Stimulated activated memory B cell treated with anti-CD40 and anti-IgM and Interleukin-4, amounts not matched to agents 10 μg/mL and 1 μg/mL and 100 μg/mL, for 72 hours (primary cell): ENCODE results near the gene NEURL1.
"Not testable (repeated sequence)": the region's sequence is repeated elsewhere in the genome, so short reads cannot be mapped to it uniquely, and the experiment has no call there.

Source experiments
- ATAC-seq: fragments of 150-1000 bp; cut with Tn5 transposase; 2 replicates; pipeline ENCODE4 v1.10.0; 2021
- H3K27ac Mint-ChIP-seq: one replicate; pipeline ENCODE4 v1.8.0; 2022; ENCODE audit warnings: mild to moderate bottlenecking, mixed read lengths
- H3K27me3 Mint-ChIP-seq: one replicate; pipeline ENCODE4 v1.8.0; 2022; ENCODE audit warnings: mixed read lengths
- H3K36me3 Mint-ChIP-seq: one replicate; pipeline ENCODE4 v1.8.0; 2022; ENCODE audit warnings: mixed read lengths
- H3K4me1 Mint-ChIP-seq: one replicate; pipeline ENCODE4 v1.8.0; 2022; ENCODE audit warnings: mixed read lengths
- H3K4me3 Mint-ChIP-seq: one replicate; pipeline ENCODE4 v1.8.0; 2022; ENCODE audit warnings: mild to moderate bottlenecking, moderate library complexity, mixed read lengths
- H3K9me3 Mint-ChIP-seq: one replicate; pipeline ENCODE4 v1.8.0; 2022; ENCODE audit warnings: mixed read lengths

The NEURL1 gene

GRCh38 chr10:103597003-103597402 lies 103.5 kb downstream of the NEURL1 start:
- H3K9me3 Mint-ChIP-seq, result no peaks in the 10 kb centered on the region
- no peak for ATAC-seq
- no peak overlapping the region for H3K27ac Mint-ChIP-seq
- H3K27me3 Mint-ChIP-seq, result no peaks in the 10 kb centered on the region
- no peak overlapping the region for H3K4me3 Mint-ChIP-seq
- H3K4me1 Mint-ChIP-seq, result no peaks in the 10 kb centered on the region
- H3K36me3 Mint-ChIP-seq, result peaks cover 13% of the 10 kb centered on the region

- H3K4me3 Mint-ChIP-seq, result no peak overlapping the region
- no peak for ATAC-seq
These were observed 105.2 kb downstream of the NEURL1 start for GRCh38 chr10:103598654-103599115.

GRCh38 chr10:103599211-103599610 lies 105.7 kb downstream of the NEURL1 start:
- H3K9me3 Mint-ChIP-seq, result no peaks in the 10 kb centered on the region
- no peak overlapping the region for H3K27ac Mint-ChIP-seq
- H3K27me3 Mint-ChIP-seq, result no peaks in the 10 kb centered on the region
- H3K36me3 Mint-ChIP-seq, result peaks cover 32% of the 10 kb centered on the region
- ATAC-seq, result no peak
- no peak overlapping the region for H3K4me3 Mint-ChIP-seq
- no peaks in the 10 kb centered on the region for H3K4me1 Mint-ChIP-seq

More at GRCh38 chr10:103598654-103599115, 105.2 kb downstream of the NEURL1 start:
- Mint-ChIP-seq H3K9me3 (no peaks in the 10 kb centered on the region), H3K27ac (no peak overlapping the region), H3K27me3 (no peaks in the 10 kb centered on the region), H3K4me1 (no peaks in the 10 kb centered on the region), H3K36me3 (peaks cover 27% of the 10 kb centered on the region)

GRCh38 chr10:103599907-103600306 lies 106.4 kb downstream of the NEURL1 start:
- Mint-ChIP-seq H3K4me3 (no peak overlapping the region), H3K27me3 (no peaks in the 10 kb centered on the region), H3K4me1 (no peaks in the 10 kb centered on the region), H3K9me3 (no peaks in the 10 kb centered on the region), H3K27ac (no peak overlapping the region), H3K36me3 (peaks cover 32% of the 10 kb centered on the region)
- no peak for ATAC-seq

GRCh38 chr10:103600325-103600724 lies 106.8 kb downstream of the NEURL1 start:
- Mint-ChIP-seq H3K9me3 (no peaks in the 10 kb centered on the region), H3K27ac (no peak overlapping the region), H3K27me3 (no peaks in the 10 kb centered on the region), H3K4me1 (no peaks in the 10 kb centered on the region), H3K36me3 (peaks cover 32% of the 10 kb centered on the region), H3K4me3 (no peak overlapping the region)
- no peak for ATAC-seq

GRCh38 chr10:103600956-103601569 lies 107.6 kb downstream of the NEURL1 start:
- Mint-ChIP-seq H3K27ac (no peak overlapping the region), H3K27me3 (no peaks in the 10 kb centered on the region), H3K4me3 (no peak overlapping the region), H3K36me3 (peaks cover 36% of the 10 kb centered on the region), H3K9me3 (no peaks in the 10 kb centered on the region), H3K4me1 (no peaks in the 10 kb centered on the region)
- no peak for ATAC-seq

- H3K36me3 Mint-ChIP-seq, result peaks cover 42% of the 10 kb centered on the region
- no peaks in the 10 kb centered on the region for H3K9me3 Mint-ChIP-seq
- H3K27me3 Mint-ChIP-seq, result no peaks in the 10 kb centered on the region
- no peak overlapping the region for H3K27ac Mint-ChIP-seq
- no peak for ATAC-seq
- no peaks in the 10 kb centered on the region for H3K4me1 Mint-ChIP-seq
- H3K4me3 Mint-ChIP-seq, result no peak overlapping the region
These were observed 108.7 kb downstream of the NEURL1 start for GRCh38 chr10:103602028-103602851.

GRCh38 chr10:103602852-103603155 lies 109.3 kb downstream of the NEURL1 start:
- Mint-ChIP-seq H3K27me3 (no peaks in the 10 kb centered on the region), H3K36me3 (peaks cover 42% of the 10 kb centered on the region), H3K27ac (no peak overlapping the region), H3K4me1 (no peaks in the 10 kb centered on the region), H3K4me3 (no peak overlapping the region), H3K9me3 (no peaks in the 10 kb centered on the region)
- ATAC-seq, result no peak

- Mint-ChIP-seq H3K27ac (no peak overlapping the region), H3K36me3 (peaks cover 47% of the 10 kb centered on the region), H3K4me3 (no peak overlapping the region), H3K27me3 (no peaks in the 10 kb centered on the region), H3K9me3 (no peaks in the 10 kb centered on the region), H3K4me1 (no peaks in the 10 kb centered on the region)
- peak; percentile 36 for ATAC-seq
These were observed 109.9 kb downstream of the NEURL1 start for GRCh38 chr10:103603382-103603781.

- Mint-ChIP-seq H3K27ac (no peak overlapping the region), H3K4me1 (no peaks in the 10 kb centered on the region), H3K27me3 (no peaks in the 10 kb centered on the region), H3K36me3 (peaks cover 47% of the 10 kb centered on the region), H3K4me3 (no peak overlapping the region), H3K9me3 (no peaks in the 10 kb centered on the region)
- no peak for ATAC-seq
These were observed 112.0 kb downstream of the NEURL1 start for GRCh38 chr10:103605359-103606096.

- not testable (repeated sequence) for H3K4me3 Mint-ChIP-seq, H3K27ac Mint-ChIP-seq, H3K27me3 Mint-ChIP-seq, H3K9me3 Mint-ChIP-seq, H3K4me1 Mint-ChIP-seq, ATAC-seq
- peaks cover 42% of the 10 kb centered on the region for H3K36me3 Mint-ChIP-seq
These were observed 112.6 kb downstream of the NEURL1 start for GRCh38 chr10:103606097-103606438.

GRCh38 chr10:103607051-103607450 lies 113.5 kb downstream of the NEURL1 start:
- H3K36me3 Mint-ChIP-seq, result peaks cover 34% of the 10 kb centered on the region
- not testable (repeated sequence) for H3K4me3 Mint-ChIP-seq, H3K27me3 Mint-ChIP-seq, ATAC-seq, H3K27ac Mint-ChIP-seq, H3K9me3 Mint-ChIP-seq, H3K4me1 Mint-ChIP-seq

GRCh38 chr10:103608056-103608455 lies 114.6 kb downstream of the NEURL1 start:
- H3K9me3 Mint-ChIP-seq, H3K27me3 Mint-ChIP-seq, H3K27ac Mint-ChIP-seq, H3K4me3 Mint-ChIP-seq, H3K4me1 Mint-ChIP-seq, ATAC-seq: not testable (repeated sequence)
- peaks cover 26% of the 10 kb centered on the region for H3K36me3 Mint-ChIP-seq

GRCh38 chr10:103609231-103610082 lies 116.0 kb downstream of the NEURL1 start:
- H3K27ac Mint-ChIP-seq, result no peak overlapping the region
- H3K9me3 Mint-ChIP-seq, result no peaks in the 10 kb centered on the region
- peaks cover 28% of the 10 kb centered on the region for H3K36me3 Mint-ChIP-seq
- no peaks in the 10 kb centered on the region for H3K27me3 Mint-ChIP-seq
- no peak for ATAC-seq
- H3K4me3 Mint-ChIP-seq, result no peak overlapping the region
- H3K4me1 Mint-ChIP-seq, result no peaks in the 10 kb centered on the region

- Mint-ChIP-seq H3K4me3 (no peak overlapping the region), H3K9me3 (no peaks in the 10 kb centered on the region), H3K27ac (no peak overlapping the region), H3K36me3 (peaks cover 35% of the 10 kb centered on the region), H3K4me1 (peaks cover 5% of the 10 kb centered on the region), H3K27me3 (no peaks in the 10 kb centered on the region)
- ATAC-seq, result no peak
These were observed 116.6 kb downstream of the NEURL1 start for GRCh38 chr10:103610083-103610472.
